ENCODE data around the gene ZNF697. TPM values are rescaled to one million over a fixed set of nuclear protein-coding genes. Genes with fewer than 3 reads are reported as not detected.

The ZNF697 gene
- total and polyA plus RNA-seq, 7 donors = 0.60 to 6.6 (median 2.4) TPM

DNA sequence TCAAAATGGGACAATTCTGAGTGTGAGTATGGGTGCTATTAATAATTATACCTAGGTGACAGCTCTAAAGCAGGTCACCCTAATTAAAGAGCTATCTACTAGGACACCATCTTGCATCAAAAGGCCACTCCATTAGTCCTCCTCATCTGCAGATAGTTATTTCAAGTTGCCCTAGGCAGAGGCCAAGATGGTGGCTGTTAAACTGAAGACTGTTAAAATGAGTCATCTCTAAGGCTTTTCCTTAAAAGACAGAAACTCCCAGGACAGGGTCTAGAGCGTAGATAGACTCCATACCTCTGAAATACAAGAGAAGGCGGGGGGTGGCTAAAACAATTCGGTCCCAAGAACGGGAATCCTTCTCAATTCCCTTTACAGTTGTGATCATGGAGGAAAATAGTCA is 4.5 kb upstream of the ZNF697 start:
- Histone ChIP-seq H3K36me3 (no peaks in the 10 kb centered on the region), H3K27ac (no peak overlapping the region), H3K9me3 (no peaks in the 10 kb centered on the region), H3K27me3 (no peaks in the 10 kb centered on the region), H3K4me3 (no peak overlapping the region), H3K4me1 (peaks cover 0 to 6% (median 6%) of the 10 kb centered on the region in 4 donors)
- TF ChIP-seq, protein P1, sequence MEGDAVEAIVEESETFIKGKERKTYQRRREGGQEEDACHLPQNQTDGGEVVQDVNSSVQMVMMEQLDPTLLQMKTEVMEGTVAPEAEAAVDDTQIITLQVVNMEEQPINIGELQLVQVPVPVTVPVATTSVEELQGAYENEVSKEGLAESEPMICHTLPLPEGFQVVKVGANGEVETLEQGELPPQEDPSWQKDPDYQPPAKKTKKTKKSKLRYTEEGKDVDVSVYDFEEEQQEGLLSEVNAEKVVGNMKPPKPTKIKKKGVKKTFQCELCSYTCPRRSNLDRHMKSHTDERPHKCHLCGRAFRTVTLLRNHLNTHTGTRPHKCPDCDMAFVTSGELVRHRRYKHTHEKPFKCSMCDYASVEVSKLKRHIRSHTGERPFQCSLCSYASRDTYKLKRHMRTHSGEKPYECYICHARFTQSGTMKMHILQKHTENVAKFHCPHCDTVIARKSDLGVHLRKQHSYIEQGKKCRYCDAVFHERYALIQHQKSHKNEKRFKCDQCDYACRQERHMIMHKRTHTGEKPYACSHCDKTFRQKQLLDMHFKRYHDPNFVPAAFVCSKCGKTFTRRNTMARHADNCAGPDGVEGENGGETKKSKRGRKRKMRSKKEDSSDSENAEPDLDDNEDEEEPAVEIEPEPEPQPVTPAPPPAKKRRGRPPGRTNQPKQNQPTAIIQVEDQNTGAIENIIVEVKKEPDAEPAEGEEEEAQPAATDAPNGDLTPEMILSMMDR (IDR thresholded peaks at IDR 0.05) = no peak
- TF ChIP-seq POLR2A (IDR thresholded peaks at IDR 0.05) (no peak), POLR2AphosphoS5 (IDR thresholded peaks at IDR 0.05) (no peak), EP300 (IDR thresholded peaks at IDR 0.05) (no peak)
- 95 to 96% methylated on average over 4 of the region's 4 CpGs for WGBS, 2 donors
- DNase-seq = no peak
- intact Hi-C loops (cut with DNase I) = no loop called here

DNA sequence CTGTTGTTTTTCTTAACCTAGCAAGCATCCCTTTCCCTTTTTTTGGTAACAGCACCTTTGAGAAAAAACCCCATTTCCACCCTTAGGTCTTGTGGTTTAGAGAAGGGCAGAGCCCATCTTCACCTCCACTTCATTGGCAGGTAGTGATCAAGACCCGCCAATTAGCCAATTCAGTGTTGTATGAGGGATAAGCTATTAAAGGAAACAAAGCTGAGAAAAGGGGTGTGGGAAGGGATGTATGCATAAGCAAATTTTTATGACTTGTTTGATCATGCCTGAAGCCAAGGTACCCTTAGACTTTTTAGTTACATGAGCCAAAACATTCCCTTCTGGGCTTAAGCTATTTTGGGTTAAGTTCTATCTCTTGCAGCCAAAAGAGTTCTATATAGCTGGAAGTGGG is 3.6 kb upstream of the ZNF697 start:
- WGBS, 2 donors = 17 to 71% methylated on average over 1 of the region's 1 CpG
- Histone ChIP-seq H3K36me3 (no peaks in the 10 kb centered on the region), H3K27ac (no peak overlapping the region), H3K9me3 (no peaks in the 10 kb centered on the region), H3K4me3 (no peak overlapping the region), H3K27me3 (no peaks in the 10 kb centered on the region), H3K4me1 (peaks cover 0 to 15% (median 14%) of the 10 kb centered on the region in 4 donors)
- TF ChIP-seq POLR2A (IDR thresholded peaks at IDR 0.05) (no peak), POLR2AphosphoS5 (IDR thresholded peaks at IDR 0.05) (no peak), EP300 (IDR thresholded peaks at IDR 0.05) (no peak)
- TF ChIP-seq, protein P1 (IDR thresholded peaks at IDR 0.05) = no peak
- intact Hi-C loops (cut with DNase I) = no loop called here
- DNase-seq = no peak

DNA sequence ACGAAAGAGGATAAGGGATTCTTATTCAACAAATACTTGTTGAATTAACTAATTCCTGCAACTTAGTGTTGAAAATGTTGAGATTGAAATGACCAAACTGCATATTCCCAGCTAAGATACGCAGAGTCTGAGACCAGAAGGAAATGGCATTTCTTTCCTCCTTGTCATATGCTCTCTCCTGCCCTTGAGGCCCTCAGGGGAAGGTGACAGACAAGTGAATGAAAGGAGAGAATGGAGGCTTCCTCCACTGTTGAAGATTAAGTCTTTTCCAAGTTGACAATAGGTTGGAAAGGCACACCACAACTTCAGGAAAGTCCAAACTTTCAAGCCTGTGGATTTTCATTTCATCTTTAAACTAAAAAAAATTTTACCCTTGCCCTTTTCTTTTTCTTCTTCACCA is 3.1 kb upstream of the ZNF697 start:
- peaks cover 0 to 20% (median 18%) of the 10 kb centered on the region in 4 donors for H3K4me1 ChIP-seq
- 75 to 81% methylated on average over 2 of the region's 2 CpGs for WGBS, 2 donors
- intact Hi-C loops (cut with DNase I) = no loop called here
- no peak overlapping the region for H3K27ac ChIP-seq
- H3K9me3 ChIP-seq = no peaks in the 10 kb centered on the region
- no peak overlapping the region for H3K4me3 ChIP-seq
- H3K27me3 ChIP-seq = no peaks in the 10 kb centered on the region
- TF ChIP-seq, protein P1 (IDR thresholded peaks at IDR 0.05) = no peak
- TF ChIP-seq POLR2A (IDR thresholded peaks at IDR 0.05) = no peak
- no peak for TF ChIP-seq POLR2AphosphoS5 (IDR thresholded peaks at IDR 0.05)
- no peak for TF ChIP-seq EP300 (IDR thresholded peaks at IDR 0.05)
- DNase-seq = no peak
- H3K36me3 ChIP-seq = no peaks in the 10 kb centered on the region

DNA sequence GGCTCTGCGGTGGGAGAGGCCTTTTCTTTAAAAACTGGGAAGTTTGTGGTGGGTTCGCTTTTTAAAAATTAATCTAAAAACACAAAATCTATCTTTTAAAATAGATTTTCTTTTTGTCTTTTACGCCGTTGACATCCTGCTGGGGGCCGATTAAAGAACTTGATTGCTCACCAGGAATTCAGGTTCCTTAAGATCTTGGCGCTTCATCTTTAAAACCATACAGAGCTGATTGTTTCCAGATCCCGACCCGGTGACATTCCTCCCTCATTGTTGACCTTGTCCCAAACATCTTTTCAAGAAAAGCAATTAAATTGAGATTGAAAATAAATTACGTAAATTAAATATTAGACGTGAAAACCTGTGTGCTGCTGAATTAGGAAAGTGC is 546 bp upstream of the ZNF697 start:
- DNase-seq = no peak
- peak overlapping the region; percentile 85 to 89 (median 88) for H3K27ac ChIP-seq
- no peak for TF ChIP-seq POLR2AphosphoS5 (IDR thresholded peaks at IDR 0.05)
- TF ChIP-seq POLR2A (IDR thresholded peaks at IDR 0.05) = no peak
- TF ChIP-seq, protein P1 (IDR thresholded peaks at IDR 0.05) = no peak
- no peak for TF ChIP-seq EP300 (IDR thresholded peaks at IDR 0.05)
- H3K4me3 ChIP-seq = peak overlapping the region; percentile 62 to 96 (median 80)
- H3K36me3 ChIP-seq = no peaks in the 10 kb centered on the region
- H3K27me3 ChIP-seq = no peaks in the 10 kb centered on the region
- peaks cover 0 to 25% (median 18%) of the 10 kb centered on the region in 4 donors for H3K4me1 ChIP-seq
- intact Hi-C loops (cut with DNase I) = loop anchor here (2.0 to 10.0 kb wide), 4 partner anchors 26 to 504 kb away; partner anchors contain the start of gene WARS2
- H3K9me3 ChIP-seq = no peaks in the 10 kb centered on the region
- WGBS, 2 donors = 10 to 13% methylated on average over 10 of the region's 10 CpGs

DNA sequence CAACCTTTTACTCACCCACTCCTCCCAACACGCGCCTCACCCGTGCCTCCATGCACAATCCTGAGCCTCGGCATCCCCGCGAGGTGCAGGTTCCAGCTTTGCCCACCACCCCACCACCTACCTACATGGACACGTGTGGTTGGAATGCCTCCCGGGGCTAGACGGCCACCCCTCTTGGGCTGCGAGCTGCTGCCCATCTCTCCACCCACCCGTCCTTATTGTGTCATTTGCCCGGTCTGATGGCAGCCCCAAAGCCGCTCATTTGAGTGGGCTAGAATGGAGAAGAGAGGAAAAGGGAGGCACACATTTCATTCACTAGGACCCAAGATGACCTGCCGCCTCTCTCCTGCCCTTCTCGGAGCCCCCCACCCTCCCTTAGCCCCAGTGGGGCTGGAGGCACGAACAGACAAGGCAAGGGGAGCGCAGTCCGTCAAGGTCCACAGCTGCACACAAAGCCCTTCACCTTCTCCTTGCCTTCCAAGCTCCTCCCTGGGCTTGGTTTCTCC is 785 bp downstream of the ZNF697 start:
- no peaks in the 10 kb centered on the region for H3K9me3 ChIP-seq
- no peak for TF ChIP-seq EP300 (IDR thresholded peaks at IDR 0.05)
- TF ChIP-seq POLR2A (IDR thresholded peaks at IDR 0.05) = no peak
- TF ChIP-seq, protein P1 (IDR thresholded peaks at IDR 0.05) = no peak
- no peak for TF ChIP-seq POLR2AphosphoS5 (IDR thresholded peaks at IDR 0.05)
- peak overlapping the region; percentile 85 to 89 (median 88) for H3K27ac ChIP-seq
- H3K4me1 ChIP-seq = peaks cover 0 to 25% (median 18%) of the 10 kb centered on the region in 4 donors
- no peaks in the 10 kb centered on the region for H3K27me3 ChIP-seq
- H3K36me3 ChIP-seq = no peaks in the 10 kb centered on the region
- WGBS, 2 donors = 4 to 6% methylated on average over 18 of the region's 18 CpGs
- H3K4me3 ChIP-seq = peak overlapping the region; percentile 62 to 96 (median 80)
- intact Hi-C loops (cut with DNase I) = loop anchor here (2.0 to 10.0 kb wide), 4 partner anchors 14 to 502 kb away; partner anchors contain the start of gene WARS2
- peak; percentile 74 for DNase-seq
